ENCODE results near the gene EIF4E3.

- no peak for TF ChIP-seq CTCF (IDR thresholded peaks at IDR 0.05)
- TF ChIP-seq EZH2 (IDR thresholded peaks at IDR 0.05; ENCODE audit: borderline replicate concordance, insufficient read depth, low read depth, low read length, poor library complexity, severe bottlenecking): no peak
Observed at GRCh38 chr3:71724584-71725270, 475 bp downstream of the EIF4E3 start.

All from B cell (primary cell).